HG03196 (cell line): Measurements from ENCODE around the gene IQCE.
"Not testable (repeated sequence)": the region's sequence is repeated elsewhere in the genome, so short reads cannot be mapped to it uniquely, and the experiment has no call there.

Source experiments
- ATAC-seq: cut with Tn5 transposase; IDR thresholded peaks from one replicate; pipeline ENCODE4 v1.9.1; 2021; ENCODE audit not compliant: unreplicated experiment

The IQCE gene

GRCh38 chr7:2553108-2553507 is 5.7 kb upstream of the IQCE start:
- ATAC-seq = no peak

GRCh38 chr7:2553831-2554581 is 4.8 kb upstream of the IQCE start:
- no peak for ATAC-seq

- ATAC-seq = no peak
Observed at GRCh38 chr7:2554661-2555111, 4.1 kb upstream of the IQCE start.

GRCh38 chr7:2555121-2556052 is 3.4 kb upstream of the IQCE start, which contains the start of gene BRAT1:
BRAT1 (minus strand) TSS chr7:2555524; CDS start chr7:2554431, 1,093 bp downstream.
- ATAC-seq = peak; percentile 53

GRCh38 chr7:2559283-2559950 is 638 bp downstream of the IQCE start:
- ATAC-seq = no peak

GRCh38 chr7:2563955-2564354 is 5.2 kb downstream of the IQCE start:
- not testable (repeated sequence) for ATAC-seq

GRCh38 chr7:2564970-2565540 is 6.3 kb downstream of the IQCE start:
- no peak for ATAC-seq

- no peak for ATAC-seq
Observed at GRCh38 chr7:2566348-2566889, 7.6 kb downstream of the IQCE start.

GRCh38 chr7:2566890-2567678 is 8.3 kb downstream of the IQCE start:
- ATAC-seq = peak; percentile 71

- no peak for ATAC-seq
Observed at GRCh38 chr7:2567679-2568278, 9.0 kb downstream of the IQCE start.

- ATAC-seq = no peak
Observed at GRCh38 chr7:2568521-2569223, 9.9 kb downstream of the IQCE start.

GRCh38 chr7:2569421-2569820 is 10.6 kb downstream of the IQCE start:
- ATAC-seq = no peak

GRCh38 chr7:2570021-2570420 is 11.2 kb downstream of the IQCE start:
- no peak for ATAC-seq

- no peak for ATAC-seq
Observed at GRCh38 chr7:2571409-2571808, 12.6 kb downstream of the IQCE start.

GRCh38 chr7:2572101-2572842 is 13.5 kb downstream of the IQCE start:
- ATAC-seq = no peak

GRCh38 chr7:2573761-2574160 is 15.0 kb downstream of the IQCE start:
- ATAC-seq = no peak

GRCh38 chr7:2575046-2575732 is 16.4 kb downstream of the IQCE start:
- no peak for ATAC-seq
